Chondrocyte (in vitro differentiated cells): ENCODE data around the gene FIBP. TPM values are rescaled to one million over a fixed set of nuclear protein-coding genes. Genes with fewer than 3 reads are reported as not detected.

Experiments used
- DNase-seq: peaks from one replicate; pipeline ENCODE4 v3.0.0; 2021; ENCODE audit warnings: mixed read lengths, low spot score
- H3K27ac Mint-ChIP-seq: one replicate; pipeline ENCODE4 v1.8.0; 2021; ENCODE audit warnings: mild to moderate bottlenecking, moderate library complexity, mixed read lengths; ENCODE audit not compliant: unreplicated experiment
- H3K27me3 Mint-ChIP-seq: 2 replicates; pipeline ENCODE4 v1.8.0; 2021; ENCODE audit warnings: low read depth, mixed read lengths
- H3K36me3 Mint-ChIP-seq: 2 replicates; pipeline ENCODE4 v1.8.0; 2021; ENCODE audit warnings: low read depth, mixed read lengths
- H3K4me1 Mint-ChIP-seq: 2 replicates; pipeline ENCODE4 v1.8.0; 2021; ENCODE audit warnings: low read depth, mild to moderate bottlenecking, mixed read lengths
- H3K4me3 Mint-ChIP-seq: one replicate; pipeline ENCODE4 v1.8.0; 2021; ENCODE audit warnings: mild to moderate bottlenecking, moderate library complexity, mixed read lengths; ENCODE audit not compliant: unreplicated experiment
- H3K9me3 Mint-ChIP-seq: 2 replicates; pipeline ENCODE4 v1.8.0; 2021; ENCODE audit warnings: low read depth, mixed read lengths
- total RNA-seq: library from RNA; stranded (reverse); gene quantifications from 3 replicates; pipeline ENCODE4 v1.2.1, GENCODE V29; 2021
- TF ChIP-seq, protein P1 (sequence below): fragments of 200-600 bp; sonication (generic); IDR thresholded peaks from 2 replicates; pipeline ENCODE4 v1.5.0; 2021; ENCODE audit warnings: antibody characterized with exemption, mild to moderate bottlenecking, moderate library complexity

FIBP gene
- total RNA-seq, 1 donor from 2014 or later, result 83.5 TPM

DNA sequence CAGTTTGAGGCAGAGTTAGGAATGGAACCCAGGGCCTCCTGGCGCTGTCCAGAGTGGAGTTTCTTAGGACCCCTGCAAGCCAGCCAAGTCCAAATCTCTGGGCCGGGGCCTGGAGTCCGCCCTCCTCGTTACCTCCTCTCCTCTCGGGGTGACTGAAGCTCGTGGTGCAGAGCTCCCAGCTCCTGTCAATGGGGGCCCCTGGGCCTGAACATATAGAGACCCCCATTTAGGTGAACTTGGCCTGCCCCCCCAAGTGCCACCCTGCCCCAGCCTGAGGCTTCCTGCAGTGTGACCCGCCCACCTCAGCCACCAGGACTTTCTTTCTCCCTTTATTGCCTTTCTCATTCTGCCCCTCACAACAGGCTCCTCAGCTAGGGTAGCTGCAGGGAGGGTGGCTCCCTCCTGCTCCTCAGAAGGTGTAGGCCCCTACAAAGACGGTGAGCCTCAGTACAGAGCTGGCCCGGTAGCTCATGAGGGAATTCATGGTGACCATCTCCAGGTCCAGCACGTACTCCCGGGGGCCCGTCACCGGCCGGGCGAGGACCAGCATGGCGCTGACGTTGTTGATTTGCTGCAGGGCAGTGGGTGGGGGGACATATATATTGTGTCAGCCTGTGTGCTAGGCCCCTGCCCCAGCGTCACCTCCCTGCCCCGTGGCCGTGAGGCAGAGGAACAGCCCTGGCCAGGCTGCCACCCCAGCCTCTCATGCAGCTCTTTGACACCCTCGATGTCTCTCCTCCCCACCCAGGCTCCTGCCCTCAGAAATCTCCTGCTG, 21.6 kb downstream of the FIBP start:
- peaks cover 26% of the 10 kb centered on the region for H3K36me3 Mint-ChIP-seq
- no peaks in the 10 kb centered on the region for H3K9me3 Mint-ChIP-seq
- peaks cover 53% of the 10 kb centered on the region for H3K4me1 Mint-ChIP-seq
- no peaks in the 10 kb centered on the region for H3K27me3 Mint-ChIP-seq
- H3K27ac Mint-ChIP-seq, result peak overlapping the region; percentile 57
- TF ChIP-seq, protein P1, sequence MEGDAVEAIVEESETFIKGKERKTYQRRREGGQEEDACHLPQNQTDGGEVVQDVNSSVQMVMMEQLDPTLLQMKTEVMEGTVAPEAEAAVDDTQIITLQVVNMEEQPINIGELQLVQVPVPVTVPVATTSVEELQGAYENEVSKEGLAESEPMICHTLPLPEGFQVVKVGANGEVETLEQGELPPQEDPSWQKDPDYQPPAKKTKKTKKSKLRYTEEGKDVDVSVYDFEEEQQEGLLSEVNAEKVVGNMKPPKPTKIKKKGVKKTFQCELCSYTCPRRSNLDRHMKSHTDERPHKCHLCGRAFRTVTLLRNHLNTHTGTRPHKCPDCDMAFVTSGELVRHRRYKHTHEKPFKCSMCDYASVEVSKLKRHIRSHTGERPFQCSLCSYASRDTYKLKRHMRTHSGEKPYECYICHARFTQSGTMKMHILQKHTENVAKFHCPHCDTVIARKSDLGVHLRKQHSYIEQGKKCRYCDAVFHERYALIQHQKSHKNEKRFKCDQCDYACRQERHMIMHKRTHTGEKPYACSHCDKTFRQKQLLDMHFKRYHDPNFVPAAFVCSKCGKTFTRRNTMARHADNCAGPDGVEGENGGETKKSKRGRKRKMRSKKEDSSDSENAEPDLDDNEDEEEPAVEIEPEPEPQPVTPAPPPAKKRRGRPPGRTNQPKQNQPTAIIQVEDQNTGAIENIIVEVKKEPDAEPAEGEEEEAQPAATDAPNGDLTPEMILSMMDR, result no peak
- peak; percentile 72 for DNase-seq
- no peak overlapping the region for H3K4me3 Mint-ChIP-seq

DNA sequence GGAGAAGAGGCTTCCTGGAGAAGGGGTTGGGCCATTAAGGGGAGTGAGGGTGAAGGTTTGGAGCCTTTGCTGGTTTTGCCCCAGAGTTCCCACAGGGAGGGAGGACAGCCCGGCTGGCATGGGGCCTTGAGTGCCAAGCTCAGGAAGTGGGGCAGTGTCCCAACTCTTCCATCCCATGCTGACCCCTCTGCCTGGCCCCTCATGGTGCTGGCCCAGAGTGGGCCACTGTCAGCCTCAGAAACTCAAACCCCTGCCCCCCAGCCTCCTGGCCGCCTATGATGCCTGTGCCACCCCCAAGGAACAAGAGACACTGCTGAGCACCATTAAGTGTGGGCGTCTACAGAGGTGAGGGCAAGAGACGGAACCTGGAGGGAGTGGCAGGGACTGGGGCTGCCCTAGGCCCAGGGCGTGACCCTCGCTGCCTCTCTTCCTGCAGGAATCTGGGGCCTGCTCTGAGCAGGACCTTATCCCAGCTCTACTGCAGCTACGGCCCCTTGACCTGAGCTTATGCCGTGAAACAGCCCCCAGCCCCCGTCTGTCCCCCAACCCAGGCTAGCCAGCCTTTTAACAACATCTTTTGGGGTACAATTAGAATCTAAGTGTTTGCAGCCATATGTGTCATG, 22.6 kb downstream of the FIBP start:
- H3K36me3 Mint-ChIP-seq, result peaks cover 26% of the 10 kb centered on the region
- peaks cover 49% of the 10 kb centered on the region for H3K4me1 Mint-ChIP-seq
- H3K4me3 Mint-ChIP-seq, result no peak overlapping the region
- TF ChIP-seq, protein P1, result no peak
- no peaks in the 10 kb centered on the region for H3K9me3 Mint-ChIP-seq
- peak overlapping the region; percentile 71 for H3K27ac Mint-ChIP-seq
- DNase-seq, result peak; percentile 68
- H3K27me3 Mint-ChIP-seq, result no peaks in the 10 kb centered on the region

DNA sequence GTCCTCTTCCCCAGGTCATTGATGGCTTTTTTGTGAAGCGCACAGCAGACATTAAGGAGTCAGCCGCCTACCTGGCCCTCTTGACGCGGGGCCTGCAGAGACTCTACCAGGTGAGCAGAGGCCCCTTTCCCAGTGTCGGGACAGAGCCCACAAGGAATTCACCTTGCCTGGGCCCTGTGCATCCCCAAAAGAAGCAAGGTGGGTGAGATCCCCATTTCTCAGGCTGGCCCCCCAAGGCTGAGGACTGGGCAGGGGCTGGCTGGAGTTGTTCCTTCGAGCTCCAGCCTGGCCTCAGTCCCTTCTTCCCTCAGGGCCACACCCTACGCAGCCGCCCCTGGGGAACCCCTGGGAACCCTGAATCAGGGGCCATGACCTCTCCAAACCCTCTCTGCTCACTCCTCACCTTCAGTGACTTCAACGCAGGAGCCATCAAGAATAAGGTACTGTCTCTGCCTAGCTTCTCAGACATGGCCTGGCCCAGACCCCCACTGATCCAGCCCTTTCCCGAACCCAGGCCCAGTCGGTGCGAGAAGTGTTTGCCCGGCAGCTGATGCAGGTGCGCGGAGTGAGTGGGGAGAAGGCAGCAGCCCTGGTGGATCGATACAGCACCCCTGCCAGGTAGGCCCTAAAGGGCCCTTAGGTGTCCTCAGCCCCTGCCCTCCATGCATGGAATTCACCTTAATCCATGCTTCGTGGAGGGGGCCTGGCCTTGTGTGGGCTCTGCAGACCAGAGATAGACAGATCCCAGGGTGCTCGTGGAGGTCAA, 23.4 kb downstream of the FIBP start:
- DNase-seq, result peak; percentile 76
- no peak overlapping the region for H3K4me3 Mint-ChIP-seq
- H3K4me1 Mint-ChIP-seq, result peaks cover 46% of the 10 kb centered on the region
- H3K9me3 Mint-ChIP-seq, result no peaks in the 10 kb centered on the region
- TF ChIP-seq, protein P1, result no peak
- H3K27ac Mint-ChIP-seq, result peak overlapping the region; percentile 71
- H3K36me3 Mint-ChIP-seq, result peaks cover 26% of the 10 kb centered on the region
- no peaks in the 10 kb centered on the region for H3K27me3 Mint-ChIP-seq

DNA sequence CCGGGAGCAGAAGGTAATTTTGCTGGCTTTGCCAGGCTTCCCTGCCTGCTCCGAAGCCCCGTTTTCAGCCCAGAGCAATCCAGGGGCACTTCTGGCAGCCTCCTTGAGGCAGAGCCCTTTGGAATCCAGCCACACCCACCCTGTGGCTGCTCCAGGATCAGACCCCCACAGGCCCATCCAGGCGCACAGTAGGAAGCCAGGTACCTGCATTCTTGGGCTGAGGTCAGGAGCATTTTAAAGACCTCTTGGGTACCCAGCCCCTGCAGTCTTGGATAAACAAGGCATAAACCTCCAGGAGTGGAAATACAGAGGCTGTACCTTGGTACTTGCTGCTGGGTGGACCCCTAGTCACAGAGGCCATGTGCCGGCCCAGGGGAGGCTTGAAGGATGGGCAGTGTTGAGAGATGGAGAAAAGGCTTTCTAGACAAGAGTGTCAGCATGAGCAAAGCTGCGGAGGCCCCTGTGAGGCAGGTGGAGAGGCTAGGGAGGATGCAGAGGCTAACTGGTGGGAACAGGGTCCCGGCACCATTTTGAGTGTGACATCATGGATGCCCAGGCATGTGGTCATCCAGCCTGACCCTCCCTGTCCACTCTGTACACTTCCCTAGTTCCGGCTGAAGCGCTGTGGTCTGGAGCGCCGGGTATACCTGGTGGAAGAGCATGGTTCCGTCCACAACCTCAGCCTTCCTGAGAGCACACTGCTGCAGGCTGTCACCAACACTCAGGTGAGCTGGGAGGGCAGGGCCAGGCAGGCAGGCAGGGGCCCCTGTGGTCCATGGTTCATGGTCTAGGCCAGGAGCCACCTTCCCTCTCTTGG, 24.2 kb downstream of the FIBP start:
- Mint-ChIP-seq H3K9me3 (no peaks in the 10 kb centered on the region), H3K36me3 (peaks cover 23% of the 10 kb centered on the region), H3K27me3 (no peaks in the 10 kb centered on the region), H3K27ac (peak overlapping the region; percentile 80), H3K4me1 (peaks cover 47% of the 10 kb centered on the region), H3K4me3 (no peak overlapping the region)
- DNase-seq, result peak; percentile 72
- TF ChIP-seq, protein P1, result no peak
